HG03103 (cell line): ENCODE measurements around the gene ZNF619.

ENCODE experiments used
- ATAC-seq: cut with Tn5 transposase; IDR thresholded peaks from one replicate; pipeline ENCODE4 v1.9.1; 2021; ENCODE audit warnings: low read depth; ENCODE audit not compliant: unreplicated experiment

ZNF619 gene

DNA sequence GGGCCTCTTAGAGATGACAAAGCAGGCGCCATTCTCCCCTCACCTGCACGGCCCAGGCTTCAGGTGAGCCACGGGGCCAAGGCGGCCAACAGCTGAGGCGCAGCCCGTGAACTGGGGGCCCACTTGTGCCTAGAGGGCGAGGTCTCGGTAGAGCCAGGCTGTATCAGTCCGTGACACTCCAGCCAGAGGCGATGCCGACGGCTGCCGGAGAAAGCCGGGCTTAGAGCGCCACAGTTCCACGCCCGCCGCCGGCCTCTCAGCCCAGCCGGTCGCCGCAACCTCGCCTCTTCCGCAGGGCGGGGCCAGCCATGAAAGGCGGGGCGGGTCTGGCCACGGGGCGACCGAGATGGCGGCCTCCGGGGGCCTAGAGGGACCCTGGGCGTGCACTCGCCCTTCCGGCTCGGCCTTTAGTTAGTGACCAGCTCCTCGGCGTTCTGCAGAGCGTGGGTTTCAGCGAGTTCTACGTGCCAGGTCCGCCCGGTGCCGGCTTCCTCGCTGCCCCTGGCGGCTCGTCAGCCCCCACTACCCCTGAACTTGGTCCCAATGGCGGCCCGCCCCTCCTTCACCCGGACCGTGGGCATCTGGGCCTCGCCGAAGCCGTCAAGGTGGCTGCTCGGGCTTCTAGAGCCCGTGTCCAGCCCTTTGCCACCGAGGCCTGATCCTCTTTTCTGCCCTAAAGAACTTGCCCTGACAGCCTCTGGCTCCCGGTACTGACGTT, 47.8 kb downstream of the ZNF619 start, which contains the start of gene ZNF621:
ZNF621 (plus strand) TSS at position 393 of the 718 bp plus-strand sequence. CDS start 881 bp downstream, outside the sequence.
- ATAC-seq = peak; percentile 98

DNA sequence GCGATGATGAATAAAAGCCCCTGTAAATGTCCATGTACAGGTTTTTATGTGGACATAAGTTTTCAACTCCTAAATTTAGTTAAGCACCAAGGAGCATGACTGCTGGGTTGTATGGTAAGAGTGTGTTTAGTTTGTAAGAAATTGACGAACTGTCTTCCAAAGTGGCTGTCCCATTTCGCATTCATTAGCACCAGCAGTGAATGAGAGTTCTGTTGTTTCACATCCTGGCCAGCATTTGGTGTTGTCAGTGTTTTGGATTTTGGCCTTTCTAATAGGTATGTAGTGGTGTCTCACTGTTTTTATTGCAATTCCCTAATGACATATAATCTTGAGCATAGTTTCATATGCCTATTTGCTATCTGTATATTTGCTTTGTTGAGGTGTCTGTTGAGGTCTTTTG, 51.5 kb downstream of the ZNF619 start:
- ATAC-seq = no peak

DNA sequence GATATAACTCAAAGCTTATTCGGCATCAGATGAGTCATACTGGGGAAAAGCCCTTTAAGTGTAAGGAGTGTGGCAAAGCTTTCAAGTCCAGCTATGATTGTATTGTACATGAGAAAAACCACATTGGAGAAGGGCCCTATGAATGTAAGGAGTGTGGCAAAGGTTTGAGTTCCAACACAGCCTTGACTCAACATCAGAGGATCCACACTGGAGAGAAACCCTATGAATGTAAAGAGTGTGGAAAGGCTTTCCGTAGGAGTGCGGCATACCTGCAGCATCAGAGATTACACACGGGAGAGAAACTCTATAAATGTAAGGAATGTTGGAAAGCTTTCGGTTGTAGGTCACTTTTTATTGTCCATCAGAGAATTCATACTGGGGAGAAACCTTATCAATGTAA, 55.3 kb downstream of the ZNF619 start:
- no peak for ATAC-seq

DNA sequence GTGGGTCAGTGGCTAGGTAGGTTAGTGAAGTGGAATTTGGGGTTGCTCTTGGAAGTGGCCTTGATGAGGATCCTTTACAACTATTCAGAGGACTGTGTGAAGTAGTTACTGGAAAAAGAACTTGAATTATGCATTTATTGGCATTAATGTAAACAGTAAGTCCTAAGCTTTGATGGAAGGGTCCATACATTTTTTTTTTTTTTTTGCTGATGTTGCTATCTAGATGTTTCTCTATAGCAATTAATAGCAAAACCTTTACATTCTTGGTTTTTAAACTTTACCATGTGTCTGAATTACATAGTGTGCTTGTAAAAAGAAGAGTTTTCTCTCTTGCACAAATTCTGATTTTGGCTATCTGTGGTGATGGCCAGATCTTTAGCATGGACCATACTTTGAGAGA, 57.4 kb downstream of the ZNF619 start:
- ATAC-seq = no peak
